GM12891 (cell line): Measurements from ENCODE around the gene COL19A1.

Source experiments
- POLR2A ChIP-seq: IDR thresholded peaks from 2 replicates; pipeline ENCODE4 v1.6.1; 2011; ENCODE audit warnings: low read depth, low read length, control low read depth
- POLR2AphosphoS5 ChIP-seq: IDR thresholded peaks from 2 replicates; pipeline ENCODE4 v1.6.1; 2011; ENCODE audit warnings: low read depth, low read length, control low read depth
- TAF1 ChIP-seq: IDR thresholded peaks from 2 replicates; pipeline ENCODE4 v1.6.1; 2011; ENCODE audit warnings: low read depth, low read length, control low read depth

- TF ChIP-seq TAF1: no peak
- no peak for TF ChIP-seq POLR2AphosphoS5
- no peak for TF ChIP-seq POLR2A
Measured at GRCh38 chr6:70172252-70172651, 305.9 kb downstream of the COL19A1 start.
